NCI-H748 treated with DMSO at 0.1 percent for 48 hours (cell line): ENCODE measurements around the gene MAL.

Source experiments
- DNase-seq: peaks from one replicate; lab custom pipeline; 2025; lab: John Stamatoyannopoulos, UW

Gene MAL

DNA sequence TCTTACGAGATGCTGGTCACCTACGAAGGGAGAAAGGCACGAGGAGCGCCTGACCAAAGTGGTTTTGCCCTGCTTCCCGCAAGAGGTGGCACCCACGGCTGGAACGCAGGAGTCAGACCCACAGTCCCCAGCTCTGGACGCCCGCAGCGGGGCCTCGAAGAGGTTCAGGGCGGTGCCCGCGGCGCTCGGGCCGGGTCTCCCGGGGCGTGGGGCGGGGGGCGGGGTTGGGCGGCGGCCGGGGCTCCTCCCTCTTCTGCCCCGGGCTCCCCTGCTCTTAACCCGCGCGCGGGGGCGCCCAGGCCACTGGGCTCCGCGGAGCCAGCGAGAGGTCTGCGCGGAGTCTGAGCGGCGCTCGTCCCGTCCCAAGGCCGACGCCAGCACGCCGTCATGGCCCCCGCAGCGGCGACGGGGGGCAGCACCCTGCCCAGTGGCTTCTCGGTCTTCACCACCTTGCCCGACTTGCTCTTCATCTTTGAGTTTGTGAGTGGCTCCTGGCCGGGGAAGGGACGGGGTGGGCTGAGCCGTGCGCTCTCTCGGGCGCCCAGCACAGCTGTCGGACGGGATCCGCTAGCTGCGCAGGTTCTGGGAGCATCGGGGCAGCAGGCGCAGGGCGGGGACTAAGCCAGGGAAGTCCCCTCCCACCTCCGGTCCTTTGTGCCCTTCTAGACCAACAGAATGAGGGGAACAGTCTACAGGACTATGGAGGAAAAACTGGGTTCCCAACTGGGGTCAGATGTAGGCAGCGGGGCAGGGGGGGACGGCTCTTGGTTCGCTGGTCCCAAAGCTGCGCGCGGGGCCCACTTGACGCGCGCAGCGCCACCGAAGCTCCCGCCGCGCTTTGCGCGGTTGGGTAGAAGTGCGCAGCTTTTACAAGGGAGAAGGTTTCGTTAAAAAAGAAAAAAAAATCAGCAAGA is at the start of gene MAL:
MAL (plus strand) TSS at position 303 of the 914 bp plus-strand sequence; CDS start at position 388, 85 bp downstream.
- no peak for DNase-seq

DNA sequence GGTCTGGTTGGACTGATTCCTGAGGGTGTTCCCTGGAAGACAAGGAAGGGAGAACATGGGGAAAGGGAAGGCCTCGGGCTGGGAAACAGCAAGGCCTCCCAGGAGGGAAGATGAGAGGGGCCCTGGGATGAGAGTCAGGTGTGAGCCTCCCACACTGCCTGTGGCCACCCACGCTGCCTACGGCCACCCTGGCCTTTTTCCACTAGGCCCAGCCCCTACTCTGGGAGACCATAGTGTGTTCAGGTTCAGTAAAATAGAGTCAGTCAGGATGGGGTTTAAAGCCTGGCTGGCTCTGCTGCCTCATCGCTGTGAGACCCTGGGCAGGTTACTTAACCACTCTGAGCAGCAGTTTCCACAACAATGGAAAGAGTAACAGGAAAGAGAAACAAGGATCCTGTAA is 47.7 kb upstream of the MAL start:
- DNase-seq, result no peak

DNA sequence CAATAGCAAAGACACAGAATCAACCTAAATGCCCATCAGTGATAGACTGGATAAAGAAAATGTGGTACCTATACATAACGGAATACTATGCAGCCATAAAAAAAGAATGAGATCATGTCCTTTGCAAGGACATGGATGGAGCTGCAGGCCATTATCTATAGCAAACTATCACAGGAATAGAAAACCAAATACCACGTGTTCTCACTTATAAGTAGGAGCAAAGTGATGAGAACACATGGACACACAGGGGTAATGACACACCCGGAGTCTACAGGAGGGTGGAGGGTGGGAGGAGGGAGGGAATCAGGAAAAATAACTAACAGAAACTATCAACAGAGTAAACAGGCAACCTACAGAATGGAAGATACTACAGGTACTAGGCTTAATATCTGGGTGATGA is 46.6 kb upstream of the MAL start:
- DNase-seq, result no peak

DNA sequence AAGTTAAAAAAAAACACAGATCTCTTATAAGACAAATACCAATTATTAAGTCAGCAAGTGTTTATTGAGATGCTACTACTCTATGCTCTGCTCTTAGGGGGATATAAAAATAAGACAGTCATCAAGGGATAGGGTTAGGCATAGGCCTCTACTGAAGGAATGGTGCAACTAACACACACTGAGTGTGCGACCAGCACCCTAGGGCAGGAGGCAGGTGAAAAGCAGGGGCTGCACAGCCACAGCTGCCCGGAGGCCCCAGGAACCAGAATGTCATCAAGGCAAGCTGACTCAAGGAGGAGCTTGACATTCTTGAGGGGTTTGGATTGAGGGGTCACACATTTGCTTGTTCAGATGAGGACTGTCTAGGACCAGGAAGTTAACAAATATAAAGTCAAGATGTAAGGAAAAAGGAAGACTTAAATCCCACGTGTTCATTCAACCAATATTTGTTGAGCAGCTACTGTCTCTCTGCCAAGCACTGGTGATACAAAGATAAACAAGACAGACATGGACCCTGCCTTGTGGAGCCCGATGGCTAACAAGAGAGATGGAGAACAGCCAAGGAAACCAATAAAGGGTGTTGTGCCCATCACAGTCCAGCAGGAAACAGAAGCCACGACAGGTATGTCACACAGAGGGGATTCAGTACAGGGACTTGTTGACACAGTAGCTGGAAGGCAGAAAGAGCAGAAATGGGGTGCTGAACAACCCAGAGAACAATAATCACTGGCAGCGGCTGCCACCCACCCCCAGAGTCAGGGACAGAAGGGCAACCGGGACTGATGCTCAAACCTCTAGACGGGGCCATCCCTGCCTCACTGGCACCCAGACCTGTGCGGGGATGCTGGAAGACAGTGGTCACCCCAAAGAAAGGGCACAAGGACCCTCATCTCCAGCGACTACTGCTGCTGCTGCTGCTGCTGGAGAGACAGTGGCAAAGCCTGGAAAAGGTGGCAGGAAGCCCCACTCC is 45.8 kb upstream of the MAL start:
- DNase-seq, result no peak

DNA sequence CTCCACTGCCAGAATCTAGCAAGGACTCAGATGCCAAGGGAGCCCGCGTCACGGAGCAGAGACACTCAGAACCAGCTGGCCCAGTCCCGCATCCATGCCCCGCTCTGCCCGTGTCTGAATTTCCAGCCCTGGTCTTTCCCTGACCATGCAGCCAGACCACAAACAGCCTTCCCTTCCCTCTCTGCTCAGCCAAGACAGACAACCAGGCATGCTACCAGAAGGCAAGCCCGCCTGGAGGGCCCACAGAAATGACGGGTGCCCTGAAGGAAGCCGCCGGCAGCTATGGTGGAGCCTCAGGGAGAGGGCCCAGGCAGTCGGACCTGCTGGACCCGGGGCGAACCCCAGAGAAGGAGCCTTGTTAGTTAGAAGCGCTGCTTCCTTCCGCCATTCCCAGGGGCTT is 45.1 kb upstream of the MAL start:
- DNase-seq, result no peak

DNA sequence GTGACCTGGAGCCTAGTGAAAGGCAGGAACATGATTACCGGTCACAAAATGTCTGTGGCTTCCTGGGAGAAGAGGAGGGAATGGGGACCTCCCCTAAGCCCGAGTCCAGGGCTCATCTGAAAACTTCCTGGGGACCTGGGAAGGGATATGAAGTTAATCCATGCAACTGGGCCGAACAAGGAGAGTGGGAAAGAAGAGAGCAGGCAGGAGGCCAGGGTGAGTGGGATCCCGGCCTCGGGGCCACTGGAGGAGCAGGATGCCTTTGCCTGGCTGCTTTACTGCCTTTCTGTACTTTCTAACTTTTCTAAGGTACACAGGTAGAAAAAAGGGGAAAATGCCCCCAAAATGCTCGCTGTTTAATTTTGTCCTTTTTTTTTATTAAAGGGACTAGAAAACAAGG is 43.4 kb upstream of the MAL start:
- DNase-seq, result no peak

DNA sequence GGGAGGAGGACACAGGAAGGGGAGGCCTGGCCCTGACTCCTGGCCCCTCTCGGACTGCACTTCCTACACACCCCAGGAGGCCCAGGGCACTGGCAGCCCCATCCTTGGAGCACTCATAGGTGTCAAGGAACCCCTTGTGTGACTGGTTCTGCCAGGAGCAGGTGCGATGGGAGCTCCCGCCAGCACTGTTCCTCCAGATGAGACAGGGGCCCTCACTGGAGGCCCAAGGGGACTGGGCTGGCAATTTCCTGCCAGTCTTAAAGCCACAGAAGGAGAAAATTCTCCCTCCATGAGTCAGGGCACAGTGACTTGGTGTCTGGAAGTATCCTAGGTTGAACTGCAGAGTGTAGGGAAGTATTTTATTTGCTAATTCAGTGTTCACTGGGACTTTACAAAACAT is 42.8 kb upstream of the MAL start:
- no peak for DNase-seq

DNA sequence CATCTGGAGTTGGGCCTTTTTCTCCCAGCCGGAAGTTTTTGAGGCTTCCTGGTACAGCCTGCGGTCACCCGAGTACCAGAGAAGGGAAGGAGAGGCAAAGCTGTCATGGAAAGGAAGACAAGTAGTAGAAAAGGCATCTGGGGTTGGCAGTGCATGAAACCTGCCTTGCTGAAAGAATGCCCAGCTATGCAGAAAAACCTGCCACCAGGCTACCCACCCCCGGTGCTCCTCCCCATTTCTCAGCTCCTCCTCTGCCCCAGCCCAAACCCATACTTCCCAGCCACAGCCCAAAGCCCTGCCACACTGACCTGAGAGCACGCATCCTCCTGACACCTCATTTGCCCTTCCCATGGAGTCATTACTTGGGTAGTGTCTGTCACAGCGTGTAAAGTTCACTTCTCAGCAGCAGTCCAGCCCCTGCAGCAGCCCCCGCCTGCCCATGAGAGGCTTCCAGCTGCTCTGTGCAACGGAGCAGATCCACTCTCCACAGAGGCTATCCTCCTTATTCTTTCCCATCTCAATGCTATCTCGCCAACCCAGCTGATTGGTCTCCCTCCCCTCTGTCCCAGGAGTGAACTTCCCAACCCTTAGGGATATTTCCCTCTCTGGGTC is 40.4 kb upstream of the MAL start:
- DNase-seq, result no peak

DNA sequence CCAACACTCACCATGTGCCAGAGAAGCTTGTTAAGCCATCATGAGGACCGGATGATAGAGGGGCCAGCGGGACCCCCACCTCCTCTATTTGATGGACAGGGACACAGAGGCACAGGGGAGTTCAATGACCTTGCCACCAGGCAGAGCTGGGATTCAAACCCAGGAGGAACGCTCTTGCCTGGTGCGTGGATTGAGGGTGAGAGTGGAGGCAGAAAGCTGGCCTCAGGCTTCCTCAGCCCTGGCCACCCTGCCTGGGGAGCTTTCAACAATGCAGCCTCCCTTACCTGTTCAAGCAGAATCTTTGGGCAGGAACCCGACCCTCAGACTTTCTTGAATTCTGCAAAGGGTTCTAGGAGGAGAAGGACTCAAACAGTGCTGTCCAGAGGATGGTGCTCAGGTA is 39.9 kb upstream of the MAL start:
- no peak for DNase-seq

DNA sequence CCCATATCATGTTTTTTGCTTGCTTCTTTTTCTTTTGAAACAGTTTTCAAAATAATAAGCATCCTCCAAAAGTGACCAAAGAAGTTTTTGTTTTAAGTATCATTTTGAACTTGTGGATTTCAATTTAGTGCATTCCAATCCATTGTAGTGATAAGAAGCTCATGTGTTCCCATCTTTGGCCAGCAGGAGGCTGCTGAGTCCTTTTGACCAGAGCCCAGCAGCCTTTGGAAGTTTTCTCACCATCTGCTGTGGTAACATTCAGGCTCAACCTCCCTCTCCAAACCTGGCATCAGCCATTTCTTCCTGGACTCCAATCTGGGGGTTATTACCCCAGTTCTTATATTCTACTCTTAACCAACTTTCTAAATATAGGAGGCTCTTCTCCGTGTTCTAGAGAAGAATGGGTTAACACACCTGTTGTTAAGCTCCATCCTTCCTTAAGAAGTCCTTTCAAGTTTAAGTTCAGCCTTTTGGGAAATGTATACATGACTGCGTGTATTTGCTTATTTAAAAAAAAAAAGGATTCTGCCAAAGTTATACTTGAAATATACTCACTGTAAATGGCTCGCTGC is 39.0 kb upstream of the MAL start:
- peak; percentile 10 for DNase-seq

DNA sequence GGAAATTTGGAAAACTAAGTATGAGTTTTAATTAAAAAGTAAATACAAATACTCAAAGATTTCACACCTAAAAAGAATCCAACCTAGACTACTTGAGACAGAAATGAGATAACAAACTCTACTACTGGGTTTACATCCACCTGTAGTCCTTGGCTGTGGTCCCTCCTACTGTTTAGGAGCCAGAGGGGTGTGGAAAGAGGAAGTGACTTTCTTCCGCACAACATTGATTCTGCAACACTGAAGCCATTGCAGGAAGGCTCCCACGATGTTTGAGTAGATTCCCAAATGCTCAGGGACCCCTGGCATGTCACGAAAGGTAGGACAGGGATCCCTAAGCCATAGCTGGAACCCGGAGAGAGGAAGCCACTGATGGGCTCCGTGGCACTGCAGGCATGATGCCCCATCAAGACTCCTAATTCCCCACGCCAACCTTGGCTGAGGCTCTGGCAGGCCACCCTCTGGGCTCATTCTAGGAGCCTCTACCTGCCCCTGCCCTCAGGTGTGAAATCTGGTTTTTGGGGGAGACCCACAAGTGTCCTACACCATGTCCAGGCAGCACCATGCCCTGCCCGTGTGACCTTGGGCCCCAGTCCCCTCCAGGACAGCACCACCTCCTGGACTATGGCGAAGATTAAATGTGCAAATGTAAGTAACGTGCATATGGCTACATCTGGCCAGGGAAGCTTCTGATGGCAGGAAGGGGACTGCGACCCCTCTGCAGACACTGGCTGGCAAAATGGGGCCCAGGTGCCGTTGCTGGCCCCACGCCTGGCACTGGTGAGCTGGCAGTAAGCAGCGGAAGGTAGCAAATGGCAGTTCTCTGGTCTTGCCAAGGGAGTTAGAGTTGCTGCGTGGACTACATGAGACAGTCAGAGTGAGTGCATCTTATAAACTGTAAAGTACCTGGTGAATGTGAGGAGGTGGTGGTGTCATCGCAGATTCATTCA is 38.2 kb upstream of the MAL start:
- DNase-seq, result no peak

DNA sequence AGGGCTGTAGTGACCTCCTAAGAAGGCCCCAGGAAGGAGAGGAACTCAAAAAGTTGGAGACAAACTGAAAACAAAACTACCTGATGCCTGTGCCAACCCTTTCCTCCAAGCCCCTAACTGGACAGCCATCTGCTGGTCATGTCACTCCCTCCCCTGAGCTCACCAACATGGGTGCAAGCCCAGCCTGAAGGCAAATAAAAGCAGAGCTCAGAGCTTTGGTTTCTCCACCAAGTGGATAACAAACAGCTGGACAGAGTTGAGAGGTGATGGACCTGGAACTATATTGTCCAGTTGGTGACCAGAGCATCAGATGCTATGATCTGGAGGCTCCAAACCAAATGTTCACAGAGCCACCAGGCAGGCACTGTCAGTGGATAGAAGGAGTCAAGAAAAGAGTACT is 34.6 kb upstream of the MAL start:
- DNase-seq, result no peak

DNA sequence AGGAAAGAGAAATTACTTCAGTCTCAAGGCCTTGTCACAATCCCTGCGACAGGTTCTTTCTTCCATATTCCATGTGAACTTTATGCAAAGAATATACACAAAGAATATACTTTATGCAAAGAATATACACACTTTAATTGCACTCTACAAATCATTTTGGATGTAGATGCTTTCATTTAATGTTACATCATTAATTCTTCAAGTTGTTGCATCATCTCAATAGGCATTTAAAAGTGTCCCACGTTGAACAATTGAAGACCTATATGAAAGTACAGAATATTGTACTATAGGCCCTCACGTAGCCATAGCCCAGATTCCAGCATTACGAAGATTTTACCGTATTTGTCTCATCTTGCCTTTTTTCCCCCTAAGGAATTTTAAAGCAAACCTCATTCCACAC is 33.1 kb upstream of the MAL start:
- no peak for DNase-seq

DNA sequence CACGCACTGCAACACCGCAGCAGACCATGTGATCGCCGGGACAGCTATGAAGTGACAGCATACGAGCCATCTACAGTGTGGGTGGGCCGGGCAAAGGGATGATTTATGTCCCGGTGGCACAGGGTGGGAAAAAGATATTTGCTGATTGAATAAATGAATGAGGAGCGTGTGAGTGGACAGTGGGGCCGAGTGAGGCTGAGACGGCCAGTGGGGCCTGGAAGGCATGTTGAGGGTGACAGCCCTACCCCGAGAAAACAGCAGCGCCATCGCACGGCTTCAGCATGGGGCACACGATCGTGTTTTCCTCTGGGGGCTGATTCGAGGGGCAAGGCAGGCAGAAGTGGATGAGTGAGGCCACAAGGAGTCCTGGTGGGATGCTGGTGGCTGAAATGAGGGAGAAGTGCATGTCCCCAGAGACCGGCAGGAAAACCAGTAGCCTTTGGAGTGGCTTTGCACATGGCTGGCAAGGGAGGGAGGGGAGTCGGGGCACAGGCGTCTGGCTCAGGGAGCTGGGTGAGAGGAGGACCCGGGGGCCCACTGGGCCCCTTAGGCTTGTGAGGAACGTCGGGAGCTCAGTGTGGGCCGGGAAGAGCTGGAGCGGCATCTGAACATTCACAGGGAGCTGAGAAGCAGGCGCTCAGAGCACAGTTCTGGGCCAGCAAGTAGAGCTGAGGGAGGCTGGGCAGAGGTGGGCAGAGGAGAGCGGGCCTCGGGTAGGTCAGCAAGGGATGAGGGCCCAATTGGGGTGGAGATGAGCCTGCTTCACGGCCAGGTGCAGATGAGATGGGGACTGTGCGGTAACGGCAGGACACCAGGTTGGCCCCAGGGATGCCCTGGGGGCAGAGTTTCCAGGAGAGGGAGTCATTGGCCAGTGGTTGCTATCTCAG is 32.1 kb upstream of the MAL start:
- no peak for DNase-seq

DNA sequence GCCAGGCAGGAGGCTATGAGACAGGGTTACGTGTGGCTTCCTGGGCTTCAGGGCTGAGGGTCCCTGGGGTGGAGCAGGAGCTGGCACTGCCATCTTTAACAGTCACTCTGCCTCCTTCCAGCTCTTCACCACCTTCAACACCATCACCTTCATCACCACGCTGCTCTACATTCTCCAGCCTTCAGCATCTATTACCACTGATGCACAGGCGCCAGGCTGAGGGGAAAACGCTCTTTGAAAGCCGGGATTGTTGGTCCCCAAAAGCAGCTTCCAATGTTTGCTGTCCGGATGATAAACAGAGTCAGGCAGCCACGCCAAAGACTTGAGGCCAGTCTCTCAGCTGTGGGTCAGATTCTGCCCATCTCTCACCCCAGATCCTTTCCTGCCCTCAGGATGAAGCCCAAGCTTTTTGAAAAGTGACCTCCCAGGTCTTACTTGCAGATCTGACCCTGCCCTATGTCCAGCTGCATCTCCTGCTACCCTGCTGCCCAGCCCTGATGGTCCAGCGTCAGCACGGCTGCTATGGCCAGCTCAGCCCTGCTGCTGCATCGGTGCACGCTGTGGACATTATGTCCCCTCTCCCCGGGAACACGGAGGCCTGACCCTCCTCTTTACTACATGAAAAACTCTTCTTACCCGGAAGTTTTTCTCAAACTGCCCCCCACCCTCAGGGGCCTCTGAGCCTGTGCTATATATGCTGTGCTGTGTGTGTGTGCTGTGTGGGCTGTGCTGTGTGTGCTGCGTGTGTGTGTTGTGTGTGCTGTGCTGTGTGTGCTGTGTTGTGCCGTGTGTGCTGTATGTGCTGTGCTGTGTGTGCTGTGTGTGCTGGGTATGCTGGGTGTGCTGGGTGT is 31.2 kb upstream of the MAL start:
- no peak for DNase-seq

DNA sequence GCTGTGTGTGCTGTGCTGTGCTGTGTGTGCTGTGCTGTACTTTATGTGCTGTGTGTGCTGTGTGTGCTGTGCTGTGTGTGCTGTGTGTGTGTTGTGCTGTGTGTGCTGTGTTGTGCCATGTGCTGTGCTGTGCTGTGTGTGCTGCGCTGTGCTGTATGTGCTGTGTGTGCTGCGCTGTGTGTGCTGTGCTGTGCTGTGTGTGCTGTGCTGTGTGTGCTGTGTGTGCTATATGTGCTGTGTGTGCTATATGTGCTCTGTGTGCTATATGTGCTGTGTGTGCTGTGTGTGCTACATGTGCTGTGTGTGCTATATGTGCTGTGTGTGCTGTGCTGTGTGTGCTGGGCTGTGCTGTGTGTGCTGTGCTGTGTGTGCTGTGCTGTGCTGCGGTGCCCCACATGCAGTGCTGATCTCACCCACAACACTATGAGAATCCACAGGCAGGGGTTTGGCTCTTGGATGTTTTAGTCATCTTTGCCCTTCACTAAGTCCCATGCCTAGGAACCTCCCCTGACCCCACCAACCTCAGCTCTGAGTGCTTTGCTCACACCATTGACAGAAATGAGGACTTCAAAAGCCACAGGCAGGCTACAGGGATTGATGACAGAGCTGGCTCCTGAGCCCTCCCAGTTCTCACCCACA is 30.5 kb upstream of the MAL start:
- no peak for DNase-seq

DNA sequence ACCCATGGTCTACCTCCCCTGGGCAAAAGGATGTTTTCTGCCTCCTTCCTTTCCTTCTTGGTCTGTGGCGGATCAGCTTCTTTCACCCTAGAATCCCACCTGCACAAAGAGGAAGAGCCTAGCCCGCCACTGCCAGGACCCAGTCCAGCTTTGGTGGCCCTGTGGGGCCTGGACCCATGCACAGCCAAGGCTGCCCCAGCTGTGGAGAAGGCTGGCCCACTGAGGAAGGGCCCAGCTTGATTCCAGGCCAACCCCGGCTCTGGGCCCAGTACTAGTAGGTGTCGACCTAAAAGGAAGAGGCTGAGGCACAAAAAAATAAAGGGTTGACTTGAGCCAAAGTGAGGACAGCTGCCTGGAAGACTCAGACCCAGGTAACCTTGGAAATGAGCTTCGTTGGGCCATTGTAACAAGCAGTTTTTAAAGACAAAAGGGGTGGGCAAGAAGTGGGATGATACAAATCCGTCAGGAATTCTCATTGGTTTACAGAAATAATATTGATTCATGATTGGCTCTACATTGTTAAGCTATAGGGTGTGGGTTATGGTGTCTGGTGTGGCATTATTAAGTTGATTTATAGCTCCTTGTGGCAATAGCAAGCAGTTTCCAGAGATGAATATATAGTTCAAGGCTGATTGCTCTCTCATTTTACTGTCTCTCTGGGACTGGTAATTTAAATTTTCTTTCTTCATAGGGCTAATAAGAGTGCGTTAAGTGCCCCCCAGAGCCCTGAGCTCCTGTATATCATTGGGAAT is 29.8 kb upstream of the MAL start:
- DNase-seq, result no peak
